K562 (cell line): ENCODE measurements around the gene SPEM2. TPM values are rescaled to one million over a fixed set of nuclear protein-coding genes. Genes with fewer than 3 reads are reported as not detected.

Source experiments
- ARNT ChIP-seq, 2 experiments: fragments of 450-650 bp; IDR thresholded peaks; 2 replicates each; pipeline ENCODE4 v1.6.1; 2016; ENCODE audit warnings: mild to moderate bottlenecking in 1 of 2
- CC2D1A ChIP-seq: fragments of 450-650 bp; IDR thresholded peaks from 2 replicates; pipeline ENCODE4 v1.6.1; 2017; ENCODE audit warnings: mild to moderate bottlenecking
- CREM ChIP-seq: IDR thresholded peaks from 2 replicates; pipeline ENCODE4 v1.6.1; 2014; ENCODE audit warnings: antibody characterized with exemption, low read depth
- CXXC5 ChIP-seq: fragments of 250-450 bp; sonication (Bioruptor Pico); IDR thresholded peaks from 2 replicates; pipeline ENCODE4 v1.8.0; 2022; ENCODE audit warnings: inconsistent platforms, mild to moderate bottlenecking, moderate library complexity
- E2F6 ChIP-seq, 2 experiments: IDR thresholded peaks; 2 replicates each; pipeline ENCODE4 v1.6.1; 2011; ENCODE audit warnings: borderline replicate concordance in 1 of 2, control low read depth in 1 of 2, low read depth in 1 of 2, low read length in 1 of 2, mild to moderate bottlenecking in 1 of 2, mixed read lengths in 1 of 2, moderate library complexity in 1 of 2; ENCODE audit not compliant: insufficient read depth in 1 of 2, insufficient read length in 1 of 2, poor library complexity in 1 of 2, severe bottlenecking in 1 of 2; ENCODE audit errors: extremely low read depth in 1 of 2
- MAZ ChIP-seq, 2 experiments: fragments of 450-650 bp in 1 of 2; sonication (generic) in 1 of 2; formaldehyde crosslinking; IDR thresholded peaks in 1 of 2; conservative IDR thresholded peaks in 1 of 2; 2 replicates each; pipeline versions ENCODE4 v1.4.0 to v1.5.0; 2020; ENCODE audit warnings: mild to moderate bottlenecking in 1 of 2, missing genetic modification reagents in 1 of 2
- PHF8 ChIP-seq: fragments of 200-600 bp; sonication (generic); IDR thresholded peaks from 2 replicates; pipeline ENCODE4 v1.6.1; 2012; ENCODE audit warnings: mixed run types, mild to moderate bottlenecking, inconsistent platforms, low read length, moderate library complexity, borderline replicate concordance
- PTBP1 ChIP-seq: fragments of 200-400 bp; formaldehyde crosslinking; IDR thresholded peaks from 2 replicates; pipeline ENCODE4 v1.6.1; 2017; ENCODE audit warnings: low read depth, low read length
- YY1 ChIP-seq, 3 experiments: IDR thresholded peaks; 2 replicates each; pipeline ENCODE4 v1.6.1; 2011; ENCODE audit warnings: low read length in 2 of 3, mild to moderate bottlenecking in 2 of 3, moderate library complexity in 2 of 3, borderline replicate concordance in 1 of 3, control low read depth in 1 of 3, low read depth in 1 of 3; ENCODE audit not compliant: insufficient read depth in 3 of 3, insufficient replicate concordance in 2 of 3, control insufficient read depth in 1 of 3, insufficient read length in 1 of 3; ENCODE audit errors: extremely low read depth in 1 of 3
- ZNF639 ChIP-seq, 2 experiments: fragments of 200-800 bp in 1 of 2; sonication (Bioruptor generic) in 1 of 2; sonication (generic) in 1 of 2; formaldehyde crosslinking in 1 of 2; IDR thresholded peaks in 1 of 2; conservative IDR thresholded peaks in 1 of 2; 2 replicates each; pipeline versions ENCODE4 v1.5.0 to v1.6.1; 2016 to 2020; ENCODE audit warnings: missing compliant biosample characterization in 1 of 2, missing genetic modification characterization in 1 of 2, missing genetic modification reagents in 1 of 2
- ZNF740 ChIP-seq, 3 experiments: fragments of 200-800 bp in 1 of 3; sonication (Bioruptor generic) in 1 of 3; sonication (generic) in 1 of 3; formaldehyde crosslinking in 1 of 3; IDR thresholded peaks; 2 replicates each; pipeline versions ENCODE4 v1.6.1 to v1.8.0; 2016 to 2022; ENCODE audit warnings: mild to moderate bottlenecking in 2 of 3, missing compliant biosample characterization in 2 of 3, missing genetic modification characterization in 2 of 3, missing genetic modification reagents in 1 of 3
- polyA plus RNA-seq, 8 experiments: library from polyadenylated mRNA; depleted of rRNA in 4 of 8; stranded (reverse) in 5 of 8; unstranded in 3 of 8; fragments of >200 nt; fragmentation: Nextera tagmentation in 2 of 8; fragmentation: Illumina TruSeq in 1 of 8; extraction: Ambion mirVana in 2 of 8; extraction: Trizol in 1 of 8; gene quantifications; 2 replicates each; pipeline versions ENCODE4 v1.2.1 to v1.2.3, GENCODE V29; 2011 to 2014; ENCODE audit warnings: inconsistent platforms in 1 of 8, missing spikeins in 1 of 8
- total RNA-seq, 7 experiments: library from RNA; depleted of rRNA in 6 of 7; stranded (reverse); fragments of >200 nt in 6 of 7; fragmentation: Illumina TruSeq in 2 of 7; extraction: Trizol in 2 of 7; gene quantifications; 2 replicates each; pipeline versions ENCODE4 v1.2.1 to v1.2.3, GENCODE V29; 2011 to 2021; ENCODE audit warnings: low replicate concordance in 1 of 7
- TF ChIP-seq, protein P1 (sequence below): fragments of 250-450 bp; sonication (Bioruptor Pico); IDR thresholded peaks from 2 replicates; pipeline ENCODE4 v1.5.0; 2021
- TF ChIP-seq, protein P2 (sequence below): fragments of 450-650 bp; IDR thresholded peaks from 2 replicates; pipeline ENCODE4 v1.6.1; 2017; ENCODE audit warnings: antibody characterized with exemption

The SPEM2 gene
- total and polyA plus RNA-seq, 9 of the 15 experiments (the other 6 are each of a cell fraction or from before 2014, with no cell fraction given) = not detected

GRCh38 chr17:7404737-7405349 is 20.6 kb upstream of the SPEM2 start (continued):
- peak in 1 of 2 experiments; percentile 75; a peak in 2 of 4 replicates for TF ChIP-seq MAZ (CRISPR knock-in tag; conservative IDR thresholded peaks at IDR 0.05 in 1 of 2, IDR thresholded peaks at IDR 0.05 in 1 of 2)
- TF ChIP-seq PTBP1 = no peak
- TF ChIP-seq, protein P1, sequence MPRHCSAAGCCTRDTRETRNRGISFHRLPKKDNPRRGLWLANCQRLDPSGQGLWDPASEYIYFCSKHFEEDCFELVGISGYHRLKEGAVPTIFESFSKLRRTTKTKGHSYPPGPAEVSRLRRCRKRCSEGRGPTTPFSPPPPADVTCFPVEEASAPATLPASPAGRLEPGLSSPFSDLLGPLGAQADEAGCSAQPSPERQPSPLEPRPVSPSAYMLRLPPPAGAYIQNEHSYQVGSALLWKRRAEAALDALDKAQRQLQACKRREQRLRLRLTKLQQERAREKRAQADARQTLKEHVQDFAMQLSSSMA (CRISPR knock-in tag) = no peak
- TF ChIP-seq, protein P2, sequence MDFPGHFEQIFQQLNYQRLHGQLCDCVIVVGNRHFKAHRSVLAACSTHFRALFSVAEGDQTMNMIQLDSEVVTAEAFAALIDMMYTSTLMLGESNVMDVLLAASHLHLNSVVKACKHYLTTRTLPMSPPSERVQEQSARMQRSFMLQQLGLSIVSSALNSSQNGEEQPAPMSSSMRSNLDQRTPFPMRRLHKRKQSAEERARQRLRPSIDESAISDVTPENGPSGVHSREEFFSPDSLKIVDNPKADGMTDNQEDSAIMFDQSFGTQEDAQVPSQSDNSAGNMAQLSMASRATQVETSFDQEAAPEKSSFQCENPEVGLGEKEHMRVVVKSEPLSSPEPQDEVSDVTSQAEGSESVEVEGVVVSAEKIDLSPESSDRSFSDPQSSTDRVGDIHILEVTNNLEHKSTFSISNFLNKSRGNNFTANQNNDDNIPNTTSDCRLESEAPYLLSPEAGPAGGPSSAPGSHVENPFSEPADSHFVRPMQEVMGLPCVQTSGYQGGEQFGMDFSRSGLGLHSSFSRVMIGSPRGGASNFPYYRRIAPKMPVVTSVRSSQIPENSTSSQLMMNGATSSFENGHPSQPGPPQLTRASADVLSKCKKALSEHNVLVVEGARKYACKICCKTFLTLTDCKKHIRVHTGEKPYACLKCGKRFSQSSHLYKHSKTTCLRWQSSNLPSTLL = peak; percentile 95
- no peak for TF ChIP-seq ARNT (IDR thresholded peaks at IDR 0.05)
- TF ChIP-seq CREM = peak; percentile 40
- TF ChIP-seq PHF8 = peak; percentile 42; the same call in 1 of the 2 replicates
- TF ChIP-seq E2F6 (IDR thresholded peaks at IDR 0.05; ENCODE audit: borderline replicate concordance in 1 of 2, extremely low read depth in 1 of 2, insufficient read depth in 1 of 2, insufficient read length in 1 of 2, low read depth in 1 of 2, low read length in 1 of 2, poor library complexity in 1 of 2, severe bottlenecking in 1 of 2) = peak in 1 of 2 experiments; percentile 35
- no peak; the same call in none of the 2 replicates for TF ChIP-seq ZNF740 (CRISPR knock-in tag; IDR thresholded peaks at IDR 0.05)
- TF ChIP-seq ZNF740 (tag; IDR thresholded peaks at IDR 0.05) = peak in 1 of 2 experiments; percentile 90; a peak in 2 of 4 replicates
- 0 out of 2 replicates have a peak, but pooled peaks have one; percentile 42 for TF ChIP-seq CXXC5 (CRISPR knock-in tag)
- peak in 1 of 3 experiments; percentile 32 for TF ChIP-seq YY1 (IDR thresholded peaks at IDR 0.05; ENCODE audit: borderline replicate concordance in 1 of 3, control insufficient read depth in 1 of 3, extremely low read depth in 1 of 3, insufficient read depth in 3 of 3, insufficient read length in 1 of 3, insufficient replicate concordance in 2 of 3, low read depth in 1 of 3, low read length in 2 of 3)
- TF ChIP-seq CC2D1A = peak; percentile 99
- 0 out of 4 replicates have a peak, but pooled peaks of 1 of the 2 experiments have one; percentile 3 for TF ChIP-seq ZNF639 (CRISPR knock-in tag; conservative IDR thresholded peaks at IDR 0.05 in 1 of 2, IDR thresholded peaks at IDR 0.05 in 1 of 2)
